Urinary bladder (tissue), 4 donors: ENCODE data around the gene NADSYN1. TPM values are rescaled to one million over a fixed set of nuclear protein-coding genes. Genes with fewer than 3 reads are reported as not detected.

Experiments used
- DNase-seq: peaks from one replicate; pipeline ENCODE4 v3.0.0-alpha.2; 2015; ENCODE audit errors: extremely low spot score
- H3K27ac ChIP-seq: one replicate; pipeline ENCODE4 v1.5.1; 2013; ENCODE audit warnings: low read depth, mild to moderate bottlenecking, moderate library complexity
- H3K36me3 ChIP-seq: one replicate; pipeline ENCODE4 v1.6.1; 2013; ENCODE audit warnings: mild to moderate bottlenecking, moderate library complexity; ENCODE audit not compliant: insufficient read depth
- H3K4me1 ChIP-seq: one replicate; pipeline ENCODE4 v1.6.1; 2013; ENCODE audit warnings: mild to moderate bottlenecking, moderate library complexity; ENCODE audit not compliant: insufficient read depth
- H3K4me3 ChIP-seq: one replicate; pipeline ENCODE4 v1.5.1; 2013; ENCODE audit warnings: low read depth, low read length
- WGBS: extraction: QIAGEN DNeasy Blood & Tissue Kit; methylation state at CpG from one replicate; pipeline ENCODE4 v1.1.7; 2013; 5-methylcytosine and 5-hydroxymethylcytosine counted together
- polyA plus RNA-seq: library from polyadenylated mRNA; stranded (reverse); fragments of 200-250 nt; gene quantifications from one replicate; pipeline ENCODE4 v1.2.3, GENCODE V29; 2013
- total RNA-seq: library from RNA; depleted of rRNA; stranded (reverse); fragments of >200 nt; gene quantifications from one replicate; pipeline ENCODE4 v1.2.3, GENCODE V29; 2014
- donor health status: healthy with polysubstance abuse.
- donor health status: healthy.

Gene NADSYN1
- total and polyA plus RNA-seq, 2 donors, result 47.8 to 59.3 TPM

DNA sequence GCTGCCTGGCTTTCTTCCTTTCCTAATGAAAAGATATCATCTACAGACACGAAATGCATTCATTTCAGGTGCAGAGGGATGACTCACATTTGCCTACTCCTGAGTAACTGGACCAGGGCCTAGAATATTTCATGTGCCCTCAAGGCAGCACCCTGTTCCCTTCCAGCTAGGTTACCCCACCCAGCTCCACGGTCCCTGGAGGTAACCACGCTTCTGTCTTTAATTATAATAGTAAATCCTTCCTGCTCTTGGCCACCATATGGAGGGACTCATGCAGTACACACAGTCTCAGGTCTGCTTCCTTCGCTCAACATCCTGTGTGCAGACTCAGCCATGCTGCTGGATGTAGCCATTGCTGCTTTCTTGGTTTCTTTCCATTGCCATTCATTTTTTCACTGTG lies 27.1 kb upstream of the NADSYN1 start:
- no peaks in the 10 kb centered on the region for H3K4me1 ChIP-seq
- no peak for DNase-seq
- 59% methylated on average over 4 of the region's 4 CpGs for WGBS

DNA sequence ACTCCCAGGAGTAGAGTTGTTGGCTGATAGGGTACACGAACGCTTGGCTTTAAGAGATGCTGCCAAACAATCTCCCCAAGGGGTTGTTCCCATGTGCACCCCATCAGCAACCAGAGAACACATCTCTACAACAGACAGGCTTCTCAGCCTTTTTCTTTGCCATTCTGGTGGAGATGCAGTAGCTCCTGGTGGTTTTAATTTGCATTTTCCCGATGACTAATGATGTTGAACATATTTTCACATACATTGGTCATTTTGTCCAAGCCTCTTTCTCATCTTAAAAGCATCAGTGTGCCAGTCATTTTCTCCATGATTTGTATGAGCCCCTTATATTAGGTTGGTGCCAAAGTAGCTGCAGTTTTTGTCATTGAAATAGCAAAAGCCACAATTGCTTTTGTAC lies 26.6 kb upstream of the NADSYN1 start:
- no peak for DNase-seq
- no peak overlapping the region for H3K4me3 ChIP-seq
- no peak overlapping the region for H3K27ac ChIP-seq
- WGBS, result 80% methylated on average over 3 of the region's 3 CpGs
- no peaks in the 10 kb centered on the region for H3K36me3 ChIP-seq
- H3K4me1 ChIP-seq, result no peaks in the 10 kb centered on the region

More for the DNA sequence above, 27.1 kb upstream of the NADSYN1 start:
- no peak overlapping the region for H3K27ac ChIP-seq
- H3K4me3 ChIP-seq, result no peak overlapping the region
- H3K36me3 ChIP-seq, result no peaks in the 10 kb centered on the region

DNA sequence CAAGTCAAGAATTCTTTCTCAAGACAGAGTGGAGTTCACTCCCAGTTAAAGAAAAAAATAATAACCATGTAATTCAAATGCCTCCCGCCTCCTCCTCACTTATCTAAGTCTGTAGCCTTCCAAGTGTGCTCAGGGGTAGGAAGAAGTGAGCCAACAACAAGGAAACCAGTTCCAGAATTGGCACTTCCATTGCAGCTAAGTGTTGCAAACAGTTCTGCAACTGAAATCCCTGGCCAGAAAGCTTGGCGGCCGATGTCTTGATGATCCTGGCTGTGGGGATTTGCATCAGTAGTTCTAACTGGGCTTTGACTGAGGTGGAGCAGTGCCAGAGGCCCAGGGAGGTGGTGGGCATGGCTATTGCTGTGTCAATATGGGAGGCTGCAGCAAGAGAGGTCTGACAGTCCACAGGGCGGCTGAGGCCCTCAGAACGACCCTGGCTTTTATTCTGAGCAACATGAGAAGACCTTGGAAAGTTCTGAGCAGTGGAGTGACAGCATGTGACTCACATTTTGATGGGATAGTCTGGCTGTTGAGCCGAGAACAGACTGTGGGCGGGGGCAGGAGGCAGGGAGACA lies 24.1 kb upstream of the NADSYN1 start:
- Histone ChIP-seq H3K27ac (no peak overlapping the region), H3K4me1 (no peaks in the 10 kb centered on the region), H3K4me3 (no peak overlapping the region), H3K36me3 (no peaks in the 10 kb centered on the region)
- 69% methylated on average over 7 of the region's 7 CpGs for WGBS
- DNase-seq, result no peak

GRCh38 chr11:71429701-71430100 lies 23.3 kb upstream of the NADSYN1 start:
- H3K4me1 ChIP-seq, result no peaks in the 10 kb centered on the region
- H3K4me3 ChIP-seq, result no peak overlapping the region
- H3K36me3 ChIP-seq, result no peaks in the 10 kb centered on the region
- WGBS, result 93% methylated on average over 6 of the region's 6 CpGs
- no peak overlapping the region for H3K27ac ChIP-seq
- no peak for DNase-seq

- DNase-seq, result no peak
- no peak overlapping the region for H3K27ac ChIP-seq
- no peaks in the 10 kb centered on the region for H3K4me1 ChIP-seq
- H3K36me3 ChIP-seq, result no peaks in the 10 kb centered on the region
- 90% methylated on average over 9 of the region's 9 CpGs for WGBS
- no peak overlapping the region for H3K4me3 ChIP-seq
These were observed 22.8 kb upstream of the NADSYN1 start for GRCh38 chr11:71430166-71430565.

DNA sequence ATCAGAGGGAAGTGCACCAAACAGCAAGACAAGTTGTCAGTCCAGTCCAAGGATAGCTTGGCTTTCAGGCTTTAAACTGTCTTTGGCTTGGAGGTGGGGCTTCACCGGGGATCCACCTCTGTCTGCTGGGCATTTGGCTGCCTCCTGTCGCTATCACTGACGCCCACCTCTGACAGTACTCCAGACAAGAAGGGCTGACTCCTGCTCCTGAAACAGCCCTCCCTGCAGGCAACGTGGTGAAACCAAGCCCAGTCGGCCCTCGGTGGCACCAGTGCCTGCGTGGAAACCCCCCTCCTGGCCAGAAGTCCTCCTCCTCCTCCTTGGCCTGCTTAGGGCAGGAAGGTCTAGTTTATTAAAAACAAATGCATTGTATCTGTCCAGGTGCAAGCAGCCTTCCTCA lies 21.7 kb upstream of the NADSYN1 start:
- WGBS, result 58% methylated on average over 7 of the region's 7 CpGs
- no peak overlapping the region for H3K27ac ChIP-seq

GRCh38 chr11:71432761-71433647 lies 20.0 kb upstream of the NADSYN1 start:
- H3K4me3 ChIP-seq, result no peak overlapping the region
- no peaks in the 10 kb centered on the region for H3K4me1 ChIP-seq
- H3K27ac ChIP-seq, result no peak overlapping the region
- no peak for DNase-seq
- H3K36me3 ChIP-seq, result peaks cover 1% of the 10 kb centered on the region
- 87% methylated on average over 7 of the region's 7 CpGs for WGBS

More for the DNA sequence above, 21.7 kb upstream of the NADSYN1 start:
- Histone ChIP-seq H3K4me3 (no peak overlapping the region), H3K36me3 (no peaks in the 10 kb centered on the region), H3K4me1 (no peaks in the 10 kb centered on the region)
- no peak for DNase-seq

DNA sequence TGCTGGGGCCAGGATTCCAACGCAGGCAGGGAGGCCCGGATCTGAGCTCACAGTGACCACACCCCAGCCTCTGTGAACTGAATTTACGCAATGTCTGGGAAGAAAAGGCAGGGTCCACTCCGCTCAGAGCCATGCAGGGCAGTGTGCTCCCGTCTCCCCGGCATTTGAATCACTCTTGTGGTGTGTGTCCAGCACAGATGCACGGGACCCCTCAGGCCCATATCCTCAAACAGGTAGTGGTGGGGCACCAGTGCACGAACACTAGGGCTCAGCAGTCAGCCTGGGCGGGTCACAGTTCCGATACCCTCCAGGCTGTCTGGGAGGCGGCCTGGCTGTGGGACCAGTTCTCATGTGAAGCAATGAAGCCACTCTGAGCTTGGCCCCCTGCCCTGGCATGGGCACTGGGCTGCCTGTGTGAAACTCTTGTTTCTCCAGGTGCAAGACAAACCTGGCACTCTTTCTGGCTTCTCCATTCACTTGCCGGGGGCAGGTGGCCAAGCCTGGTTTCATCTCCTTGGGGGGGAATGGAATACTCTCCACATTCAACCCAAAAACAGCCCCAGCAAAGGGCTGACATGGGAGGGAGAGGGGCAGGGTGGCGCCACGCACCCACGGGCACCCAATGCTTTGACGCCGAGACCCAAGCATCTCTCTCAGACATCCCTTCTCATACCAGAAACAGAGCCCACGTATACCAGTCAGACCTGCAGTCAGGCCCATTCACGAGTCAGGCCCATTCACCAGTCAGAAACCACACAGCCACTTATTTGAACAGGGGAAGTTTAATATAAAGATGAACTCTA lies 19.2 kb upstream of the NADSYN1 start:
- no peak overlapping the region for H3K4me3 ChIP-seq

GRCh38 chr11:71434576-71435130 lies 18.4 kb upstream of the NADSYN1 start:
- Histone ChIP-seq H3K27ac (no peak overlapping the region), H3K36me3 (peaks cover 5% of the 10 kb centered on the region), H3K4me3 (no peak overlapping the region), H3K4me1 (no peaks in the 10 kb centered on the region)
- 76% methylated on average over 18 of the region's 18 CpGs for WGBS
- no peak for DNase-seq

More for the DNA sequence above, 19.2 kb upstream of the NADSYN1 start:
- 76% methylated on average over 19 of the region's 19 CpGs for WGBS
- no peak for DNase-seq
- Histone ChIP-seq H3K4me1 (no peaks in the 10 kb centered on the region), H3K36me3 (peaks cover 5% of the 10 kb centered on the region), H3K27ac (no peak overlapping the region)

DNA sequence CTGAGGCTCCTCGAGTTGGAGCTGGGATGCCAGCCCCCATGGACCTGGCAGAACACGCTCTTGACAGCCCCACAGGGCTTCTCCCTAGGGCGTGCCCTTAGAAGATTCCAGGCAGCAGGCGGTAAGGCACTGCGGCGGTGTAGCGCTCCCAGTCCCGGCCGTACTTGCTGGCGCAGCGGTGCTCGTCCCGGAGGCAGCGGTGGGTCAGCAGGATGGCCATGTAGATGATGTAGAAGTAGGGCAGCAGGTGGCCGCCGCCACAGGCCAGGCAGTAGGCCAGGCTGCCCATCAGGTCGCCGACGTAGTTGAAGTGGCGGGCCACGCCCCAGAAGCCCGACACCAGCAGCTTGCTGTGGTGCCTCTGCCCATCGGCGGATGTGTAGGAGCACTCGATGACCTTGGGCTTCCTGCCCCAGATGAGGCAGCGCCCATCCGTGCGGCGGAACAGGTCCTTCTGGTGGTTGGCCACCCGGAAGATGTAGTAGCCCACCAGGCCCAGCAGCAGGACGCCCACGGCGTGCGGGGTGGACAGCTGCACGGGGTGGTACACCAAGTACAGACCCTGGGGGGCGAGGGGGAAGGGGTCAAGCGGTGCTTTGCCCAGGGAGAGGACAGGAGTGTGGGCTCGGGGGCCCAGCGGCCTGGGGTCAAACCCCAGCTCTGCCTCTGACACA lies 17.6 kb upstream of the NADSYN1 start:
- no peak for DNase-seq
- 97% methylated on average over 39 of the region's 39 CpGs for WGBS
- H3K36me3 ChIP-seq, result peaks cover 5% of the 10 kb centered on the region
- H3K4me3 ChIP-seq, result no peak overlapping the region
- H3K27ac ChIP-seq, result no peak overlapping the region
- no peaks in the 10 kb centered on the region for H3K4me1 ChIP-seq

- peaks cover 5% of the 10 kb centered on the region for H3K36me3 ChIP-seq
- H3K4me3 ChIP-seq, result no peak overlapping the region
- no peak overlapping the region for H3K27ac ChIP-seq
- no peak for DNase-seq
- WGBS, result 94% methylated on average over 8 of the region's 8 CpGs
- H3K4me1 ChIP-seq, result no peaks in the 10 kb centered on the region
These were observed 16.1 kb upstream of the NADSYN1 start for GRCh38 chr11:71436861-71437260.

DNA sequence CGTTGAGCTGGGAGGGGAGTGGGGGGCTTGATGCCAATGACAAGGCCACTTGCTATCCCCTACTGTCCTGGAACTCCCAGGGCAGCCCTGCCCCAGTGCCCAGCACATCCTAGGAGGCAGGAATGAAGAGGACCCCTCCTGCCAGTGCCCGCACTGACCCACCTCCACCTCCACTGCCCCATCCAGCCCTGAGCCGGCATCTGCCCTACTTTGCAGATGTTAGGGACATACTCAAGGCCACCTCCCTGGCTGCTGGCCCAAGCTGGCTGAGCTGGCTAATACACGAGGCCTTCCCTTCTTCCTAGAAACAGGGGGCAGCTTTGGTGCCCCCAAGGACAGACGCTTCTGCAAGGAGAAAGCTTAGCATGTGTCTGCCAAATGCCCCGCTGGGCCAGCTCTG lies 15.6 kb upstream of the NADSYN1 start:
- Histone ChIP-seq H3K4me1 (no peaks in the 10 kb centered on the region), H3K36me3 (peaks cover 5% of the 10 kb centered on the region)

DNA sequence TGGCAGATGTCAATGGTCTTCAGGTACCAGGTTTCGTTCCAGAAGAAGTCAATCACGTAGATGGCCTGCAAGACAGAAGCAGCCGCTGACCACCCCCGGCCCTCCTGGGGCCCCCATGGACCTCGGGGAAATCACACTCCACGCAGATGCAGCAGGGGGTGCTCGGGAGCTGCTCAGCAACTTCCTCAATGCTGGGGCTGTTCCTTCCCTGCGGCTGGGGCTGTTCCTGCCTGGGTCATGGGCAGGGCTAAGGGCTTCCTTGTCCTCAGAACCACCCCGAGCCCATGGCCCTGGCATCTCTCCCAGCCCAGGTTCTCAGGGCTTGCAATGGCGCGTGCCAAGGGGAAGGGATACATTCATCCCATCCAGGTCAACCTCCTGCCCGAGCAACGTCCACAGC lies 15.1 kb upstream of the NADSYN1 start:
- no peak for DNase-seq
- Histone ChIP-seq H3K4me3 (no peak overlapping the region), H3K27ac (no peak overlapping the region), H3K4me1 (no peaks in the 10 kb centered on the region), H3K36me3 (peaks cover 5% of the 10 kb centered on the region)
- WGBS, result 84% methylated on average over 13 of the region's 13 CpGs

More for the DNA sequence above, 15.6 kb upstream of the NADSYN1 start:
- WGBS, result 91% methylated on average over 6 of the region's 6 CpGs
- no peak overlapping the region for H3K27ac ChIP-seq
- no peak for DNase-seq
- H3K4me3 ChIP-seq, result no peak overlapping the region
